GM19043 (cell line): ENCODE measurements around the gene FOXL2NB.

Source experiments
- ATAC-seq: cut with Tn5 transposase; IDR thresholded peaks from one replicate; pipeline ENCODE4 v1.9.1; 2021; ENCODE audit warnings: low read depth; ENCODE audit not compliant: unreplicated experiment

The FOXL2NB gene

DNA sequence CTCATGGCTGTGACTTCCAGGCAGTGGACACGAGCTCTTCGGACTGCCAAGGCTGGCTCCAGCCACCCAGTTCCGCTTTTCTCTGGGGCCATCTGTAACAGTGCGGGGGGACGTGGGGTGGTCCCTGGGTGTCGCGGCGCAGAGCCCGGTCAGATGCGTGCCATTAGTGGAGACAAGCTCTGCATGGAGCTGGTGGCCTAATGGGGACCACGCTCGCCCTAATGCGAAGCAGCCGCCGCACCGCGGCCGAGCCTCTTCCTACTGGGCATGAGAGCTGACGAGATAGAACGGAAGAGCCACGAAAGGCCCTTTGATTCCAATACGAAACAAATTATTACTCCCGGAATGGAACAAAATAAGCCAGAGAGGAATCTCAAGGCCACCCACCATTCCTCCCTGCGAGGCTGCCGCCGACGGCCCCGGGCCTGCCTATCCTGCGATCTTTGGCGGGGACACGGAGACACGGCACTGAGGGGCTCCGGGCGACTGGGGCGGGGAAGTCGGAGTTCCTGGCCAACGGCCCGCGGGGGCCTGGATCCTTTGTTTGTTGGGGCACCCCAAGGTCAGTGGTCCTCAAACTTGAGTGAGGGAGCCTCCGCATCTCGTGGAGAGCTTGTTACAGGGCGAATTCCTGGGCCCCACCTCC is 18.2 kb upstream of the FOXL2NB start:
- no peak for ATAC-seq

GRCh38 chr3:138933068-138933668 is 13.8 kb upstream of the FOXL2NB start:
- ATAC-seq = no peak

GRCh38 chr3:138933981-138934691 is 12.9 kb upstream of the FOXL2NB start:
- ATAC-seq = no peak

DNA sequence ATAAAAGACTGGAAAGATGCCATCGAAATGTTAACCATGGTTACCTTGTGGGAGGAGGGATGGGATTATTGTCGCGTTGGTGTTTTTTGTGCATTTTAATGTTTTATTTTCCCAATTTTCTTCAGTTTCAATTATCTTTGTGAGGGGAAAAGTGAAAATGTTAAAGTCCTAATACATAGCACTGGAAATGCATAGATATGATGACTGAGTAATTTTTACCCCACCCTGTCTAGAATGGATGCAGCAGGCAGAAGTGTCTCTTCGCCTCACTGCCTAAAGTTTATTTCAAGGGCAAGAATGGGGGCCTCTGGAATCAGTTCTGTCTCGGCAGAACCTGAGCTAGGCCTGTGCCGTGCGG is 11.5 kb upstream of the FOXL2NB start:
- ATAC-seq = no peak

GRCh38 chr3:138935863-138936740 is 10.9 kb upstream of the FOXL2NB start:
- ATAC-seq = peak; percentile 62

DNA sequence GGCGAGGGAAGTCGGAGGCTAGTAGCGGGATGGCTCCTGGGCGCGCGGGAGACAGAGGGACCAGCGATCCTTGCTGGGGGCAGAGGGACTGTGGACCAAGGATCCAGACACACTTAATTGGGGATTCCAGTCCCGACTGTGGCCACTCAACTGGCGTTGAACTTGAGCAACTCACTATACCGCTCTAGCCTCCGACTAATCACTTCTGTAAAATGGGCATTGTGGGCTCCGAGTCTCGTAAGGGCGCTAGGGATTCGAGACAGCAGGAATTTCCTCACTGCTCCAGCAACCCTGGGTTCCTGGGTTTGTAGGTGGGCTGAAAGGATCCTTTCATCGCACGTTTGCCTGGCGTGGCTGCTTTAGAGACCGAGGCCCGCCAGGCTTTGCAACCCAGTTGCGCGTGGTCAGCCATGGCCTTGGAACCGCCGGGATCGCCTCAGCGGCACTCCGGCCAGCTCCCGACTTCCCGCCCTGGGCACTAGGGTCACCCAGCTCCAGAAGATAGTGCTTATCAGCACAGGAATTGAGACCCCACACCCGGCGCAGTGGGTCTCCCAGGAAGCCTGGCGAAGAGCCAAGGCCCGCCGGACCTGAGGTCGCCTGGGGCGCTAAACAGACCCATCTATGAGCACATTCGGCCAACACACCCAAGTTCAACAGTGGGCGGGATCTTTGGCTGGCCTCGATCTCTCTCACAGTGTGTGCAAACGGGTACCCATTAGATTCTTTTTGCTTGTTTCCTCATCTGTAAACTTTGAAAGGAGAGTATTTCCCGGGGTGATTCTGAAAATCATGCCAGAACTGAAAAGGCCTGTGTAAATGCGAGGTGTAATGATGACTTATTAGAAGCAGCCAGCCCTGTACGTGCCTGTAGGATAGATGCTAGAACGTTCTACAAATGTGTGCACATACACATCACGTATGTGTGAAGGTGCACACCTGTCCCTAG is 10.0 kb upstream of the FOXL2NB start:
- ATAC-seq = no peak

DNA sequence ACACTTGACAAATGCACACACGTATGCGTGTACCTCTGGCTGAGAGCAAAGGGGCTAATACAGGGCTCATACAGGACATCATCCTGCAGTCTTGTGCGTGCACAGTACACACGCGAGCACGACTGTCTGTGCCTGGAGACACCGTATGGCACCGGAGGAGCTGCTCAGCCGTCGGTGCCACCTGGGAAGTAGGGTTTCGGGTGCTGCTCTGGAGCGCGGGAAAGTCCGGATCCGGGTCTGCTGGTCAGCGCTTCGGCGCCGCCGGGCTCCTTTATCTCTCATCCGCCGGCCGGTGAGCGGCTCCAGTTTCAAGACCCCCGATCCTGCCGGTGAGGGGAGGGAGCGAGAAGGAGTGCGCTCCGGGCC is 9.3 kb upstream of the FOXL2NB start:
- no peak for ATAC-seq

DNA sequence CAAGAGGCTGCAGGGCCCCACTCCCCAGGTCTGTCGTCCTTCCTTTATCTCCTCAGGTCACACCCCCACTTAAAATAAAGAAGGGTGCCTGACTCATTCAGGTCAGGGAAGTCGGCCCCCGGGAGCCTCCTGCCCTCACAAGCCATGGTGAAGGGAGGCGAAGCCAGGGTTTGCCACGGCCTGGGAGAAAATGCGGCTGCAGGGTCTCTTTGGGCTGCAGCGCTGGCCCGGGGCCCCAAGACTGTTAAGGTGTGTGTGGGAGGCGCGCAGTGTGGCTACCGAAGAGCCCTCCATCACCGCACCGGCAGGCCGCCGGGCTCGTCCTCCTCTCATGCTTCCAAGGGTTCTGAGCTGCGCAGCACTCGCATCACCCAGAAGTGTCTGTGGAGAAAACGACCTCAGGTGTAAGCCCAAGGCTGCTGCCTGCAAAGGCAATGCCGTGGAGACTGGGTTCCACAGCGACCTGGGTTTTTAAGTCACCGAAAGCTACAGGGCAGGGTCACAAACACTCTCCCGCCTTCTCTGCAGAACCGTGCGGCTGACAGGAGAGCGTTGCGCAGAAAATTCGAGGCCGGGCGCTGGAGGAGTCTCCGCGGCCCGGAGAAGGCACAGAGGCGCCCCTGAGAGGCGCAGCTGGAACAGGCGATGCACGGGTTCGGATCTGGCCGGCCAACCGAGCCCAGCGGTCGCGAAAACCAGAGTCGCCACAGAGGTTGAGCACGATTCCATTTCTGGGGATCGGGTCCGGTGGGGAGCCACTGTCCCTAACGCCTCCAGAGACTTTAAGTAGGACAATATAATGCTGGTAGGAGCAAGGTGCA is 8.8 kb upstream of the FOXL2NB start:
- no peak for ATAC-seq

GRCh38 chr3:138938877-138939560 is 8.0 kb upstream of the FOXL2NB start:
- ATAC-seq = no peak

DNA sequence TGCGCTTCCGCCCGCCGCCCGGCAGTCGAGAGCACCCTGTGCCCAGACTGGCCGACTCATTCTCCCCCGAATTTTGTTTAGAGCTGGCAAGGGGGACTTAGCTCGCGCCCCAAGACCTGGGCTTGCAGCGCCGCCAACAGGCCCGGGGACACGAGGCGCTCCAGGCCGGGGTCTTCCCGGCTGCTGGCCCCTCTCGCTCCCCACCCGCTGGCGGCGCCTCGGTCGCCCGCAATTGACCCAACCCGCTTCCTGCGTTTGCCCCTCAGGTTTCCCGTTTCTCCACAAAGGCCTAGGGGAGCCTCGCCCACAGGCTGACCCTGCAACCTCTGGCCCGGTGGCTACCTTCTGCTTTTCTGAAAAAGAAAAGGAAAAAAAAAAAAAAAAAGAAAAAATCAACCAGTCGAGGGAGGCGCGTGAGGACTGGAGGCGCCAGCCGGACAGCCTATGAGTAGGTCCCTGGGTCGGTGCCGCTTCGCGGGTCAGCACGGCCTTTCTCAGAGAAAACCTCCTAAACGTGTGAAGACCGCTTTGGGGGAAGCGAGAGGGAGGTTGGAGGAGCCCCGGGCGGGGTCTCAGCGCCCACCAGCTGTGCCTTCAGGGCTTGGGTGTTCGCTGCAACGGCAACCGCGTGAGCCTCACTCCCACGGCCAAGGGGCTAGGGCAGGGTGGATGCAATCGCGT is 7.3 kb upstream of the FOXL2NB start:
- ATAC-seq = no peak

DNA sequence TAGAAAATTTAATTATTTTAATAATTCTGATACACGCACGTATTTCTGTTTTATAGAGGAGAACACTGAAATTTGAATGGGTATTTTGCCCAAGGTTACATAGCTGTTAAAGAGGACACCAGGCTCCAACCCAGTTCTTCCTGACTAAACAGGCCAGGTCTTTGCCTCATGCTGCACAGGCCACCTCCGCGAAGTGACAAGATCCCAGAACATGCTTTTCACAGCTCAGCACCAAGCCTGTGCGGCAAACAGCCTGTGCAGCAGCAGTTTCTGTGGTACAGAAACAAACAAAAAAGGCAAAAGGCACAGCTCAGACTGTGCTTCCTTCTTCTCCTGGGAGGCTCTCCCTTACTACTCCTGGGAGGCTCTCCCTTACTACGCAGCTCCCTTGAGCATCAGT is 6.6 kb upstream of the FOXL2NB start:
- no peak for ATAC-seq

DNA sequence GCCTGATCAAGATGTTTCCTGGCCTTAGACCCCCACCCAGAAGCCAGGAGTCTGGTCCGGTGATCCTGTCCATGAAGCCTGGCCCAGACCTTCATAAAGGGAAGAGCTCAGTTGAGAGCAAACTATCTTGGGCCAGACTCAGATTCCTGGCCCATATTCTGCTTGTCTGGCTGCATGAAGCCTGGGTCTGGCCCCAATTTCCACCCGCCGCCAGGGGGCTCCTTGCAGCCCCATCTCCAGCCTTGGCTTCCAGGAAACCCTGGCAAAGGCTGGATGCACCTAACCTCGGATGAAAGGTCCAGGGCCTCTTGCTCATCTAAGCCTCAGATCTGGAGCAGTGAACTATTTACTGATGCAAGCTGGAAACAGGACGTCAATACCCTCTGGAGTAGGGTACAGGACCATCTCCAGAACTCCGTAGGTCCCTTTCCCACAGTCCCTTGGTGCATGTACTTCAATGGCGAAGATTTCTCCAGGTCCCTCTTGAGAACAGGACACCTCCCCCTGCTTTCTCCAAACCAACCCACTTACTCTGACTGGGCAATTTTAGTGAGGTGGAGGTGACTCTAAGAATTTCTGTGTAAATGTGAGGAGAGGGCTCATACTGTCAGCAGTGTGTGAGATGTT is 5.6 kb upstream of the FOXL2NB start:
- ATAC-seq = no peak

DNA sequence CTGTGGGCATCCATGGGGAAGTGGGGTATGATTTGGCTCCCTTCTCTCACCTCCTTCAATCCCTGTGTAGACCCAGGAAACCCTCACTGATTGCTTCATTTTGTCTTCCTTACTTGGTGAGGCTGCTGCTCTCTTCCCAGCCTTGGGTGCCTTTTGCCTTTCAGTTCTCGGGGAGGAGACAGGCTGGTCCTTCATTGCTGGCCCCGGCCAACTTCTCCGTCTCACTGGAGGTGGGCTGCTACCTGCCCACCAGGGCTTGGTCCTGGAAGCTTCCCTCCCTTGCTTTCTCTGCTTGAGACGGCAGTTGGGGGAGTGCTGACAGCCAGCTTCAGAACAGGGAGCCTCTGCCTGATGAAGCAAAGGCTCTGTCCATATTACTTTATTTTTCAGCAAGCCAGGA is 4.7 kb upstream of the FOXL2NB start:
- no peak for ATAC-seq

GRCh38 chr3:138942861-138943623 is 4.0 kb upstream of the FOXL2NB start:
- ATAC-seq = no peak

DNA sequence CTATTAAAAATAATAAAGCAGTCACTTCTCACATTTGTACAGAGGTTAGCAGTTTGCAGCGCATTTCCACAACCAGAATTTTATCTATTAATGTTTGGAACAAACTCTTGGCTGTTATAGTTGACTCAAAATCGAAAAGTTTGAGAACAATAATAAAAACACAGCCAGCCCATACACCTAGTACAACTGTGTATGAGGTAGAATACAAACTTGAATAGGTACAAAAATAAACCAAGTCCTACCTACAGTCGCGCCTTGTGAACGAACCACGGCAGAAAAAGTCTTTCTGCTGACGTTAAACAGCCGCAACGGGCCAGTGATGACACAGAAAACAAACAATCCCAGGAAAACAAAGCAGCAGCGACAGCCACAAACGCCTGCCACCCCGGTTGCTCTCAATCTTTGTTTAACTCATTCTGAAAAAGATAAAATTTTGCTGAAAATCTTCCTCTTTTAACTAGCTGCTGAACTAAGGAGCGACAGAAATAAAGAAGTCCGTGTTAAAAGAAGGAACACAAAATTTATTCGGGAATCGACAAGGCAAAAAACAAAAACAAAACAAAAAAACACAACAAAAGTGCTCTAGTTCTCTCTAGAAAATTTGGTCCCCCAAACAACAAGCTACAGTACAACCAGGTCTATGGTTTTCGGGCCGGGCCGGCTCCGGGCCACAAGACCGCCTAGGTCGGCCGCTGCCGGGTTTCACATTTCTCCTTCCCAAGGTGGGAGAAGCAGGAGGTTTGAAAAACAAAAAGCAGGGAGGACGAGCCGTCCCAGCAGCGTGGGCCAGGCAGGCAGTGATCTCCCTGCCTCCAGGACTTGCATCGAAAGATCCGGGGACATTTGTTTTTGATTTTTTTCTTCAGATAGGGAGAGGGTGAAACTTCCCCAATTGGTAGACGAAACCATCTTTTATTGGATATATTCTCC is 3.0 kb upstream of the FOXL2NB start:
- no peak for ATAC-seq

DNA sequence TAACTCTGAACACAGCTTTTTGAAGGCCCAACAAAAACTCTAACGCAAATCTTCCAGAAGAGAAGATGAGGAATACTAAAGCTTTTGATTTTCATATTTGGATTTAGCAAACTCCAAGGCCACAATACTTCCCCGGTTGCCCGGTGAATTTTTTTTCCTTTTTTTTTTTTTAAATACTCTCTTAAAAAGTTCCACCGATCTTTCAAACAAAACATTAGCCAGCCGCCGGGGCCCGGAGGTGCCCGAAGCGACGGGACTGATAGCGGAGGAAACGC is 2.4 kb upstream of the FOXL2NB start:
- ATAC-seq = no peak
